Uterus (tissue), 4 donors: ENCODE data around the gene UHRF2. TPM values are rescaled to one million over a fixed set of nuclear protein-coding genes. Genes with fewer than 3 reads are reported as not detected.
"Not testable (repeated sequence)": the region's sequence is repeated elsewhere in the genome, so short reads cannot be mapped to it uniquely, and the experiment has no call there.

Experiments
- DNase-seq, 2 donors: peaks; one replicate each; pipeline ENCODE4 v3.0.0-alpha.2; 2019 to 2020
- H3K27ac ChIP-seq, 2 donors: fragments of 200-600 bp; sonication (generic); 1 replicate in 1 of 2; 2 replicates in 1 of 2; pipeline ENCODE4 v1.5.1; 2016 to 2018
- H3K27me3 ChIP-seq, 2 donors: fragments of 200-600 bp; sonication (generic); one replicate each; pipeline ENCODE4 v1.5.1; 2018 to 2019; ENCODE audit warnings: control low read depth in 1 of 2
- H3K36me3 ChIP-seq, 2 donors: fragments of 200-600 bp; sonication (generic); one replicate each; pipeline ENCODE4 v1.5.1; 2019; ENCODE audit warnings: control low read depth in 1 of 2
- H3K4me1 ChIP-seq, 2 donors: fragments of 200-600 bp; sonication (generic); one replicate each; pipeline ENCODE4 v1.5.1; 2018 to 2019; ENCODE audit warnings: control low read depth in 1 of 2
- H3K4me3 ChIP-seq, 2 donors: fragments of 200-600 bp; sonication (generic); 1 replicate in 1 of 2; 2 replicates in 1 of 2; pipeline ENCODE4 v1.5.1; 2018 to 2019; ENCODE audit warnings: mild to moderate bottlenecking in 1 of 2
- H3K9me3 ChIP-seq, 2 donors: fragments of 200-600 bp; sonication (generic); one replicate each; pipeline ENCODE4 v1.5.1; 2019; ENCODE audit warnings: control low read depth in 1 of 2
- POLR2A ChIP-seq, 2 donors: fragments of 450-650 bp; IDR thresholded peaks; one replicate each; pipeline ENCODE4 v1.6.1; 2016; ENCODE audit warnings: antibody characterized with exemption in 2 of 2, mild to moderate bottlenecking in 1 of 2, moderate library complexity in 1 of 2
- intact Hi-C: fragments of 100-400 bp; cut with DNase I; formaldehyde crosslinking; loops from one replicate; pipeline ENCODE4 v1.15.1; 2023; ENCODE audit warnings: low total_unique reads
- total RNA-seq, 4 donors: library from RNA; depleted of rRNA in 3 of 4; stranded (reverse); fragments of >200 nt in 3 of 4; gene quantifications; one replicate each; pipeline versions ENCODE4 v1.1.0 to v1.2.4, GENCODE V29; 2014 to 2023
- TF ChIP-seq, protein P1 (sequence below), 4 experiments: fragments of 200-600 bp in 2 of 4; fragments of 450-650 bp in 2 of 4; sonication (generic) in 2 of 4; IDR thresholded peaks; one replicate each; pipeline ENCODE4 v1.5.1; 2016 to 2019; ENCODE audit warnings: antibody characterized with exemption in 4 of 4, mild to moderate bottlenecking in 2 of 4, moderate library complexity in 1 of 4
- donor health status: DM: yes; HTN: yes; CAD: no.

The UHRF2 gene
- total RNA-seq, 4 donors from 2014 or later, result 40.7 to 107 (median 63.1) TPM

DNA sequence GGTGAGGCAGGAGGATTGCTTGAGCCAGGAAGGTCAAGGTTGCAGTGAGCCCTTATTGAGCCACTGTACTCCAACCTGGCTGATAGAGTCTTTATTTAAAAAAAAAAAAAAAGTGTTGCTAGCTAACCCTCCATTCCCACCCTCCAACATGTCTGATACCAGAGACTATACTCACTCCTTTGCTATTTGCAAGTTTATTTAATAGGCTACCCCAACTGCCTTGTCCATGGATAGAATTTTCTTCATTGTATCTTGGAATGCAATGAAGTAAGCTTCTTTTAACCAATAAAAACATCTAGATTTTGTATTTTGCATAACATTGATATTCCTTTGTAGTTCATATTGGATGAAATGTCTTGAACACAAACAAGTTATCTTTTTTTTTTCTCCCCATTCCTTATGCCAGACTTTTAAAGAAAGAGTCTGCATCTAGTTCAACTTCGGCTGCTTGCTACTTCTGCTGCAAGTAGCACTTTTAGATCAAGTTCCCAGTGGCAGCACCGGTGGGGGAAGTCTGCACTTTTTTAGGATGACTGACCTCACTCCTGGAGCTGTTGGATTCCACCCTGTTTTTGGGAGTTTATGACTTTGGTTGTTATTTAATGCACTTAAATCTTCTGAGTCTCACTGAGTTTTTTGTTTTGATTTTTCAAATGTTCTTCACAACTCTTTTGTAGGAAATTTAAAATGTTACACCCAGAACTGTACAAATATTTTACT, 112.5 kb downstream of the UHRF2 start:
- Histone ChIP-seq H3K27ac (peak overlapping the region in 1 of 2 donors; percentile 1), H3K27me3 (no peaks in the 10 kb centered on the region), H3K4me3 (no peak overlapping the region), H3K9me3 (no peaks in the 10 kb centered on the region), H3K4me1 (no peaks in the 10 kb centered on the region), H3K36me3 (no peaks in the 10 kb centered on the region)
- DNase-seq, result no peak
- TF ChIP-seq POLR2A (IDR thresholded peaks at IDR 0.05), result no peak
- TF ChIP-seq, protein P1, sequence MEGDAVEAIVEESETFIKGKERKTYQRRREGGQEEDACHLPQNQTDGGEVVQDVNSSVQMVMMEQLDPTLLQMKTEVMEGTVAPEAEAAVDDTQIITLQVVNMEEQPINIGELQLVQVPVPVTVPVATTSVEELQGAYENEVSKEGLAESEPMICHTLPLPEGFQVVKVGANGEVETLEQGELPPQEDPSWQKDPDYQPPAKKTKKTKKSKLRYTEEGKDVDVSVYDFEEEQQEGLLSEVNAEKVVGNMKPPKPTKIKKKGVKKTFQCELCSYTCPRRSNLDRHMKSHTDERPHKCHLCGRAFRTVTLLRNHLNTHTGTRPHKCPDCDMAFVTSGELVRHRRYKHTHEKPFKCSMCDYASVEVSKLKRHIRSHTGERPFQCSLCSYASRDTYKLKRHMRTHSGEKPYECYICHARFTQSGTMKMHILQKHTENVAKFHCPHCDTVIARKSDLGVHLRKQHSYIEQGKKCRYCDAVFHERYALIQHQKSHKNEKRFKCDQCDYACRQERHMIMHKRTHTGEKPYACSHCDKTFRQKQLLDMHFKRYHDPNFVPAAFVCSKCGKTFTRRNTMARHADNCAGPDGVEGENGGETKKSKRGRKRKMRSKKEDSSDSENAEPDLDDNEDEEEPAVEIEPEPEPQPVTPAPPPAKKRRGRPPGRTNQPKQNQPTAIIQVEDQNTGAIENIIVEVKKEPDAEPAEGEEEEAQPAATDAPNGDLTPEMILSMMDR (IDR thresholded peaks at IDR 0.05), result no peak
- intact Hi-C loops, result no loop called here

DNA sequence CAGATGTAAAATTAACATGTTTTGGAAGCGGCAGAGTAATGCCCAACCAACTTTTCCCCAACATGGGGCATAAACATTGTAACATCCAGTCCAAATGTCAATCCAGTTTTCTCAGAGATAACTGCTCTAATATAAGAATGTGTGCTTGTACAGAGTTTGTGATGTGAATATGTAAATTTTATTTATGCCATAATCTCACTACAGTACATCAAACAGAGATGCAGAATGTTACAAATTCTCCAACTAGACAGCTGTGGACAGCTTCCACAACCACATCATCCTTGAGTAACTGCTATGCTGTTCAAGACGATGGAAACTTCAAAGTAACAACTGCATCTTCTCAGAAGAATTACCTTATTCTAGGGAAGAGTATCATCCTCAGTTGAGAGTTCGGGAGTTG, 122.6 kb downstream of the UHRF2 start:
- intact Hi-C loops, result no loop called here
- no peaks in the 10 kb centered on the region for H3K9me3 ChIP-seq
- no peak overlapping the region for H3K4me3 ChIP-seq
- H3K36me3 ChIP-seq, result no peaks in the 10 kb centered on the region
- no peaks in the 10 kb centered on the region for H3K27me3 ChIP-seq
- DNase-seq, result no peak
- no peak overlapping the region for H3K27ac ChIP-seq
- no peaks in the 10 kb centered on the region for H3K4me1 ChIP-seq
- TF ChIP-seq, protein P1 (IDR thresholded peaks at IDR 0.05), result no peak
- TF ChIP-seq POLR2A (IDR thresholded peaks at IDR 0.05), result no peak

DNA sequence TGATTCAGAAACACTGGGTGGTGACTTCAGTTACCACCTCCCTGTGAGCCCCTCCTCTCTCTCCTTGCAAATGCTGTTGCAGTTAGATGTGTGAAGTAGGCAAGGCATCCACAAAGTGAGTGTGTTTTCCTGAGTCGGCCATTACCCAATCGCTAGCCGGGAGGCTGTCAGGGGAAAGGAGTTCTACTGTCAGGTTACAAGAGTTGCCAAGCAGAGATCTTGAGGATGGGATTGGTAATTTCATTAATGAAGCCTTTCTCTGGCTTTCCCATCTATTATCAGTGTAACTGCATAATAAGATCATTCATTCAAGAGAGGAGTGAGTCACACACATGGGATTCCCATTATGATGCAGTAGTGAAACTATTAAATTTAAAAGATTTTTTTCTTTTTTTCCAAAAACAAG, 125.7 kb downstream of the UHRF2 start:
- TF ChIP-seq POLR2A (IDR thresholded peaks at IDR 0.05), result no peak
- TF ChIP-seq, protein P1 (IDR thresholded peaks at IDR 0.05), result no peak
- no peak overlapping the region for H3K27ac ChIP-seq
- no peak for DNase-seq
- no peaks in the 10 kb centered on the region for H3K27me3 ChIP-seq
- H3K36me3 ChIP-seq, result no peaks in the 10 kb centered on the region
- intact Hi-C loops, result no loop called here
- no peaks in the 10 kb centered on the region for H3K9me3 ChIP-seq
- H3K4me1 ChIP-seq, result no peaks in the 10 kb centered on the region
- H3K4me3 ChIP-seq, result no peak overlapping the region

- DNase-seq, H3K36me3 ChIP-seq, H3K27ac ChIP-seq, H3K9me3 ChIP-seq, H3K27me3 ChIP-seq, H3K4me3 ChIP-seq, H3K4me1 ChIP-seq, intact Hi-C loops: not testable (repeated sequence)
Measured at GRCh38 chr9:6542617-6543016, 129.6 kb downstream of the UHRF2 start.

DNA sequence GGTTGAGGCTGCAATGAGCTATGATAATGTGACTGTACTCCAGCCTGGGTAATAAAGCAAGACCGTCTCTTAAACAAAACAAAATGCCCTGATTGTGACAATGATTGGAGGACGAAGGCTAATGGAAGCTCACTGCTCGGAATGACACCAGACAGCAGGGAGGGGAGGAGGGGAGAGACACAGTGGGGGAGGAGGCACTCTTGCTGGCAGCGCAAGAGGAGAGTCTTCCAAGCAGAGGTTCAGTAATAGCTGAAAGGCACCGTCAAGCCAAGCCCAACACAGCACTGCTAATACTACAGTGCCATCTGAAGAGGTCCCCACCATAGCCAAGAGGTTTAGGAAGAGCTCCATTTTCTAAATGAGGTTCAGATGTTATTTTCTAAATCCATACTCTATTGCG, 130.2 kb downstream of the UHRF2 start:
- intact Hi-C loops, result no loop called here
- no peaks in the 10 kb centered on the region for H3K27me3 ChIP-seq
- H3K4me3 ChIP-seq, result no peak overlapping the region
- DNase-seq, result no peak
- TF ChIP-seq, protein P1 (IDR thresholded peaks at IDR 0.05), result no peak
- no peak for TF ChIP-seq POLR2A (IDR thresholded peaks at IDR 0.05)
- H3K27ac ChIP-seq, result no peak overlapping the region
- H3K36me3 ChIP-seq, result no peaks in the 10 kb centered on the region
- no peaks in the 10 kb centered on the region for H3K4me1 ChIP-seq
- H3K9me3 ChIP-seq, result no peaks in the 10 kb centered on the region
